HEK293 (cell line): Measurements from ENCODE around the gene KCNJ16.

ENCODE experiments used
- CTCF ChIA-PET: fragments of 350-600 bp; formaldehyde crosslinking; extraction: SDS; loops from one replicate; lab custom pipeline; 2021; ENCODE audit warnings: antibody characterized with exemption; lab: Yijun Ruan, JAX
- POLR2A ChIA-PET: fragments of 300-600 bp; formaldehyde crosslinking; extraction: SDS; loops from one replicate; lab custom pipeline; 2020; ENCODE audit warnings: antibody characterized with exemption, inconsistent platforms; lab: Yijun Ruan, JAX
- H3K27ac ChIP-seq: fragments of 200-500 bp; sonication (Bioruptor generic); 2 replicates; pipeline ENCODE4 v1.5.1; 2014; ENCODE audit warnings: low read depth, low read length, control low read depth, inconsistent platforms; ENCODE audit errors: extremely low read depth
- H3K36me3 ChIP-seq, 2 experiments: fragments of 200-500 bp in 1 of 2; sonication (Bioruptor generic) in 1 of 2; 1 replicate in 1 of 2; 2 replicates in 1 of 2; pipeline ENCODE4 v1.5.1; 2014 to 2017; ENCODE audit warnings: inconsistent platforms in 2 of 2, low read length in 2 of 2; ENCODE audit not compliant: control insufficient read depth in 2 of 2, insufficient read depth in 1 of 2
- H3K4me1 ChIP-seq: fragments of 200-500 bp; sonication (Bioruptor generic); 2 replicates; pipeline ENCODE4 v1.5.1; 2014; ENCODE audit warnings: mild to moderate bottlenecking, low read length, inconsistent platforms; ENCODE audit not compliant: control insufficient read depth, insufficient read depth
- H3K4me3 ChIP-seq: 2 replicates; pipeline ENCODE4 v1.5.1; 2011; ENCODE audit warnings: low read depth, mild to moderate bottlenecking, control low read depth, low read length, moderate library complexity
- H3K9me3 ChIP-seq: fragments of 200-500 bp; sonication (Bioruptor generic); 2 replicates; pipeline ENCODE4 v1.5.1; 2014; ENCODE audit warnings: low read depth, low read length, inconsistent platforms; ENCODE audit not compliant: control insufficient read depth, insufficient read depth
- PRDM1 ChIP-seq: fragments of 450-650 bp; formaldehyde crosslinking; IDR thresholded peaks from 2 replicates; pipeline ENCODE4; 2016; ENCODE audit warnings: missing biosample characterization, missing genetic modification characterization
- PRDM10 ChIP-seq: fragments of 450-650 bp; formaldehyde crosslinking; IDR thresholded peaks from 2 replicates; pipeline ENCODE4 v1.5.1; 2016; ENCODE audit warnings: missing biosample characterization, missing genetic modification characterization
- PRDM2 ChIP-seq: fragments of 450-650 bp; formaldehyde crosslinking; IDR thresholded peaks from 2 replicates; pipeline ENCODE4 v1.5.1; 2016; ENCODE audit warnings: missing biosample characterization, missing genetic modification characterization, borderline replicate concordance
- PRDM6 ChIP-seq: fragments of 450-650 bp; formaldehyde crosslinking; IDR thresholded peaks from 2 replicates; pipeline ENCODE4 v1.5.1; 2017; ENCODE audit warnings: missing biosample characterization, missing genetic modification characterization
- REST ChIP-seq: fragments of 450-650 bp; formaldehyde crosslinking; IDR thresholded peaks from 2 replicates; pipeline ENCODE4 v1.5.1; 2016; ENCODE audit warnings: missing biosample characterization, missing genetic modification characterization
- ZBTB17 ChIP-seq: fragments of 450-650 bp; formaldehyde crosslinking; IDR thresholded peaks from 2 replicates; pipeline ENCODE4 v1.5.1; 2016; ENCODE audit warnings: missing biosample characterization, missing genetic modification characterization
- ZFP41 ChIP-seq: fragments of 450-650 bp; formaldehyde crosslinking; IDR thresholded peaks from 2 replicates; pipeline ENCODE4 v1.5.1; 2016; ENCODE audit warnings: missing biosample characterization, missing genetic modification characterization, borderline replicate concordance
- ZNF155 ChIP-seq: fragments of 450-650 bp; formaldehyde crosslinking; IDR thresholded peaks from 2 replicates; pipeline ENCODE4 v1.5.1; 2016; ENCODE audit warnings: missing biosample characterization, missing genetic modification characterization
- ZNF223 ChIP-seq: fragments of 450-650 bp; formaldehyde crosslinking; IDR thresholded peaks from 2 replicates; pipeline ENCODE4 v1.5.1; 2016; ENCODE audit warnings: missing biosample characterization, missing genetic modification characterization
- ZNF274 ChIP-seq, 2 experiments: fragments of 200-500 bp in 1 of 2; fragments of 450-650 bp in 1 of 2; sonication (Bioruptor generic) in 1 of 2; formaldehyde crosslinking in 1 of 2; IDR thresholded peaks; 2 replicates each; pipeline versions ENCODE4 v1.5.1 to v1.6.1; 2014 to 2016; ENCODE audit warnings: borderline replicate concordance in 1 of 2, inconsistent platforms in 1 of 2, low read length in 1 of 2, missing biosample characterization in 1 of 2, missing genetic modification characterization in 1 of 2
- ZNF341 ChIP-seq: fragments of 450-650 bp; formaldehyde crosslinking; IDR thresholded peaks from 2 replicates; pipeline ENCODE4; 2016; ENCODE audit warnings: low read depth, missing biosample characterization, missing genetic modification characterization
- ZNF585B ChIP-seq: fragments of 450-650 bp; formaldehyde crosslinking; IDR thresholded peaks from 2 replicates; pipeline ENCODE4 v1.5.1; 2016; ENCODE audit warnings: missing biosample characterization, missing genetic modification characterization
- ZNF639 ChIP-seq: fragments of 450-650 bp; formaldehyde crosslinking; IDR thresholded peaks from 2 replicates; pipeline ENCODE4 v1.5.1; 2016; ENCODE audit warnings: missing biosample characterization, missing genetic modification characterization
- ZNF677 ChIP-seq: fragments of 450-650 bp; IDR thresholded peaks from 2 replicates; pipeline ENCODE4 v1.5.0; 2018; ENCODE audit warnings: missing biosample characterization, mild to moderate bottlenecking, missing genetic modification characterization, moderate library complexity
- ZNF768 ChIP-seq: fragments of 450-650 bp; formaldehyde crosslinking; IDR thresholded peaks from 2 replicates; pipeline ENCODE4 v1.5.1; 2018; ENCODE audit warnings: missing biosample characterization, mild to moderate bottlenecking, missing genetic modification characterization
- ZSCAN23 ChIP-seq: fragments of 450-650 bp; formaldehyde crosslinking; IDR thresholded peaks from 2 replicates; pipeline ENCODE4 v1.5.1; 2016; ENCODE audit warnings: missing biosample characterization, missing genetic modification characterization

Gene KCNJ16

GRCh38 chr17:70128727-70129238 is 53.8 kb downstream of the KCNJ16 start:
- TF ChIP-seq PRDM2 (tag by site-specific recombination) (no peak), ZNF274 (IDR thresholded peaks at IDR 0.05; ENCODE audit: low read length) (no peak), ZNF274 (tag by site-specific recombination; IDR thresholded peaks at IDR 0.05; ENCODE audit: borderline replicate concordance) (no peak), ZNF341 (tag by site-specific recombination) (no peak), ZNF585B (tag by site-specific recombination) (no peak), ZNF677 (no peak), PRDM10 (no peak)
- H3K9me3 ChIP-seq, result no peaks in the 10 kb centered on the region
- POLR2A ChIA-PET, result no interaction called here

GRCh38 chr17:70130289-70130688 is 55.3 kb downstream of the KCNJ16 start:
- Histone ChIP-seq H3K4me3 (no peak overlapping the region), H3K4me1 (no peaks in the 10 kb centered on the region), H3K9me3 (no peaks in the 10 kb centered on the region), H3K36me3 (no peaks in the 10 kb centered on the region), H3K27ac (no peak overlapping the region)
- ChIA-PET POLR2A (no interaction called here), CTCF (interaction anchor here (1.0 to 1.5 kb wide), 2 partner anchors 16 to 521 kb away, joined by 3 to 5 read pairs; no protein-coding TSS in a partner anchor)
- TF ChIP-seq ZNF768 (tag by site-specific recombination) (no peak), PRDM6 (tag by site-specific recombination) (no peak), ZNF155 (tag by site-specific recombination) (no peak), PRDM1 (no peak), ZSCAN23 (tag by site-specific recombination) (no peak), ZFP41 (no peak), ZBTB17 (tag by site-specific recombination) (no peak), REST (tag by site-specific recombination) (no peak), ZNF639 (tag by site-specific recombination) (no peak), ZNF223 (tag by site-specific recombination) (no peak)

More at GRCh38 chr17:70128727-70129238, 53.8 kb downstream of the KCNJ16 start:
- CTCF ChIA-PET, result interaction anchor here (0.6 to 1.5 kb wide), 2 partner anchors 367 to 519 kb away, joined by 3 to 5 read pairs; no protein-coding TSS in a partner anchor
- Histone ChIP-seq H3K4me3 (no peak overlapping the region), H3K36me3 (no peaks in the 10 kb centered on the region), H3K27ac (no peak overlapping the region), H3K4me1 (no peaks in the 10 kb centered on the region)
